Ovary (tissue), 9 donors: ENCODE results near the gene EML1. TPM values are rescaled to one million over a fixed set of nuclear protein-coding genes. Genes with fewer than 3 reads are reported as not detected.

Experiments
- DNase-seq, 5 donors: peaks; one replicate each; pipeline ENCODE4 v3.0.0-alpha.2; 2019 to 2020
- H3K27ac ChIP-seq, 2 donors: fragments of 200-600 bp; one replicate each; pipeline versions ENCODE4 v1.5.1 to v1.8.0; 2019 to 2022
- H3K27me3 ChIP-seq: fragments of 200-600 bp; one replicate; pipeline ENCODE4 v1.8.0; 2022
- H3K36me3 ChIP-seq: fragments of 200-600 bp; sonication (generic); one replicate; pipeline ENCODE4 v1.5.1; 2019
- H3K4me1 ChIP-seq: one replicate; pipeline ENCODE4 v1.8.1; 2013; ENCODE audit warnings: mild to moderate bottlenecking, moderate library complexity; ENCODE audit not compliant: insufficient read depth
- H3K4me3 ChIP-seq: fragments of 200-600 bp; sonication (generic); one replicate; pipeline ENCODE4 v1.5.1; 2017
- H3K9me3 ChIP-seq, 2 donors: fragments of 200-600 bp in 1 of 2; sonication (generic) in 1 of 2; one replicate each; pipeline versions ENCODE4 v1.5.1 to v1.8.1; 2013 to 2019; ENCODE audit warnings: mild to moderate bottlenecking in 1 of 2, moderate library complexity in 1 of 2
- CTCF ChIP-seq, 3 donors: fragments of 450-650 bp in 2 of 3; fragments of 200-600 bp in 1 of 3; IDR thresholded peaks; one replicate each; pipeline versions ENCODE4 v1.5.1 to v1.8.0; 2016 to 2022; ENCODE audit warnings: antibody characterized with exemption in 3 of 3, mild to moderate bottlenecking in 1 of 3
- EP300 ChIP-seq: sonication (generic); formaldehyde crosslinking; IDR thresholded peaks from one replicate; pipeline ENCODE4 v1.6.1; 2017; ENCODE audit warnings: antibody characterized with exemption
- POLR2A ChIP-seq: fragments of 450-650 bp; IDR thresholded peaks from one replicate; pipeline ENCODE4 v1.6.1; 2017; ENCODE audit warnings: antibody characterized with exemption, mild to moderate bottlenecking, moderate library complexity
- WGBS, 3 donors: extraction: QIAGEN DNeasy Blood & Tissue Kit in 1 of 3; methylation state at CpG; one replicate each; pipeline versions ENCODE4 v1.1.5 to v1.1.7; 2013 to 2017; 5-methylcytosine and 5-hydroxymethylcytosine counted together
- intact Hi-C, 4 donors: fragments of 100-400 bp; cut with DNase I; formaldehyde crosslinking; loops; one replicate each; pipeline versions ENCODE4 v1.11.0 to v1.15.1; 2022 to 2023
- polyA plus RNA-seq, 2 donors: library from polyadenylated mRNA; stranded (reverse); fragments of 200-250 nt in 1 of 2; fragments of 350-450 nt in 1 of 2; fragmentation: Illumina TruSeq in 1 of 2; extraction: RNeasy Lipid Tissue Mini Kit (QIAGEN cat#74804) in 1 of 2; gene quantifications; one replicate each; pipeline ENCODE4 v1.2.3, GENCODE V29; 2013 to 2014
- total RNA-seq, 7 donors: library from RNA; depleted of rRNA in 2 of 7; stranded (reverse); fragments of >200 nt in 2 of 7; fragmentation: NEBNext Ultra II Directional in 3 of 7; extraction: Animal tissue kit (Norgen Biotek cat#: 25700) in 3 of 7; gene quantifications; one replicate each; pipeline versions ENCODE4 v1.1.0 to v1.2.4, GENCODE V29; 2016 to 2023
- donor health status: DM: no; HTN: no; CAD: no; lungs with moderate emphysema.
- donor health status: DM: no; HTN: no; CAD: no.
- donor health status: Bipolar disorder and iron deficiency.
- donor health status: DM: yes; HTN: yes; CAD: no.
- donor health status: DM: no; HTN: no; CAD: no.
- donor health status: DM: yes; HTN: yes; CAD: no.

Gene EML1
- total and polyA plus RNA-seq, 9 donors = 4.4 to 22.3 (median 9.8) TPM

- H3K4me3 ChIP-seq = no peak overlapping the region
- intact Hi-C loops = no loop called here
Observed at GRCh38 chr14:99865408-99865807, 72.2 kb downstream of the EML1 start.

GRCh38 chr14:99870617-99871016, 77.4 kb downstream of the EML1 start:
- no peak for DNase-seq
- no peak overlapping the region for H3K27ac ChIP-seq
- no peak overlapping the region for H3K4me3 ChIP-seq
- H3K36me3 ChIP-seq = no peaks in the 10 kb centered on the region
- no peaks in the 10 kb centered on the region for H3K27me3 ChIP-seq
- no peaks in the 10 kb centered on the region for H3K9me3 ChIP-seq
- no peaks in the 10 kb centered on the region for H3K4me1 ChIP-seq
- TF ChIP-seq EP300 (no peak), CTCF (IDR thresholded peaks at IDR 0.05) (no peak), POLR2A (no peak)
- intact Hi-C loops = no loop called here
- WGBS, 3 donors = 95 to 97% (median 96%) methylated on average over 3 of the region's 3 CpGs

More at GRCh38 chr14:99865408-99865807, 72.2 kb downstream of the EML1 start:
- no peak for DNase-seq
- TF ChIP-seq EP300 = no peak
- TF ChIP-seq CTCF (IDR thresholded peaks at IDR 0.05) = no peak
- TF ChIP-seq POLR2A = no peak
- Histone ChIP-seq H3K27ac (no peak overlapping the region), H3K36me3 (no peaks in the 10 kb centered on the region), H3K9me3 (no peaks in the 10 kb centered on the region), H3K27me3 (no peaks in the 10 kb centered on the region), H3K4me1 (no peaks in the 10 kb centered on the region)
- 88 to 97% (median 91%) methylated on average over 2 of the region's 2 CpGs for WGBS, 3 donors

- DNase-seq = no peak
- no peaks in the 10 kb centered on the region for H3K4me1 ChIP-seq
- 86 to 91% (median 89%) methylated on average over 11 of the region's 11 CpGs for WGBS, 3 donors
- H3K9me3 ChIP-seq = no peaks in the 10 kb centered on the region
- intact Hi-C loops = no loop called here
- H3K27ac ChIP-seq = no peak overlapping the region
- H3K27me3 ChIP-seq = no peaks in the 10 kb centered on the region
- TF ChIP-seq POLR2A (no peak), CTCF (IDR thresholded peaks at IDR 0.05) (no peak), EP300 (no peak)
- no peak overlapping the region for H3K4me3 ChIP-seq
- no peaks in the 10 kb centered on the region for H3K36me3 ChIP-seq
Observed at GRCh38 chr14:99871771-99872170, 78.6 kb downstream of the EML1 start.

- Histone ChIP-seq H3K36me3 (no peaks in the 10 kb centered on the region), H3K9me3 (no peaks in the 10 kb centered on the region), H3K4me1 (no peaks in the 10 kb centered on the region), H3K27me3 (no peaks in the 10 kb centered on the region), H3K27ac (no peak overlapping the region), H3K4me3 (no peak overlapping the region)
- 76 to 84% (median 80%) methylated on average over 6 of the region's 6 CpGs for WGBS, 3 donors
- no peak for DNase-seq
- intact Hi-C loops = no loop called here
- TF ChIP-seq EP300 = no peak
- no peak for TF ChIP-seq CTCF (IDR thresholded peaks at IDR 0.05)
Observed at GRCh38 chr14:99872786-99873440, 79.7 kb downstream of the EML1 start.
